HepG2 (cell line): ENCODE data around the gene AARS2. TPM values are rescaled to one million over a fixed set of nuclear protein-coding genes. Genes with fewer than 3 reads are reported as not detected.

Source experiments
- DNMT1 ChIP-seq: sonication (generic); formaldehyde crosslinking; IDR thresholded peaks from 2 replicates; pipeline ENCODE4 v1.5.1; 2020; ENCODE audit warnings: mild to moderate bottlenecking, missing genetic modification reagents
- KLF12 ChIP-seq: sonication (generic); formaldehyde crosslinking; IDR thresholded peaks from 2 replicates; pipeline ENCODE4 v1.4.0; 2020; ENCODE audit warnings: missing genetic modification reagents, borderline replicate concordance
- KMT2A ChIP-seq: sonication (generic); formaldehyde crosslinking; IDR thresholded peaks from 2 replicates; pipeline ENCODE4 v1.4.0; 2020; ENCODE audit warnings: missing genetic modification reagents
- NAIF1 ChIP-seq: sonication (generic); formaldehyde crosslinking; IDR thresholded peaks from 2 replicates; pipeline ENCODE4 v1.5.0; 2020; ENCODE audit warnings: mild to moderate bottlenecking, missing genetic modification reagents, borderline replicate concordance
- PHF5A ChIP-seq: IDR thresholded peaks from one replicate; pipeline ENCODE4 v1.6.1; 2018; ENCODE audit warnings: low read depth, missing genetic modification reagents; ENCODE audit not compliant: unreplicated experiment
- PITX1 ChIP-seq: sonication (generic); formaldehyde crosslinking; IDR thresholded peaks from 2 replicates; pipeline ENCODE4 v1.5.1; 2020; ENCODE audit warnings: mild to moderate bottlenecking, missing genetic modification reagents
- RBM22 ChIP-seq: fragments of 200-400 bp; formaldehyde crosslinking; optimal IDR thresholded peaks from 2 replicates; pipeline ENCODE3; 2017; ENCODE audit warnings: mild to moderate bottlenecking, low read length, moderate library complexity
- RFXAP ChIP-seq: sonication (generic); formaldehyde crosslinking; IDR thresholded peaks from 2 replicates; pipeline ENCODE4 v1.4.0; 2020; ENCODE audit warnings: missing genetic modification reagents, borderline replicate concordance
- SATB2 ChIP-seq: sonication (generic); formaldehyde crosslinking; IDR thresholded peaks from 2 replicates; pipeline ENCODE4 v1.5.0; 2020; ENCODE audit warnings: missing genetic modification reagents
- ZBTB3 ChIP-seq: sonication (generic); formaldehyde crosslinking; IDR thresholded peaks from 2 replicates; pipeline ENCODE4 v1.4.0; 2020; ENCODE audit warnings: low read depth, mild to moderate bottlenecking, moderate library complexity, missing genetic modification reagents, borderline replicate concordance
- ZFP37 ChIP-seq: sonication (generic); formaldehyde crosslinking; IDR thresholded peaks from 2 replicates; pipeline ENCODE4 v1.4.0; 2020; ENCODE audit warnings: missing genetic modification reagents, borderline replicate concordance
- ZMYM3 ChIP-seq: sonication (generic); formaldehyde crosslinking; IDR thresholded peaks from 2 replicates; pipeline ENCODE4 v1.5.1; 2020; ENCODE audit warnings: mild to moderate bottlenecking, missing genetic modification reagents
- ZNF263 ChIP-seq: sonication (generic); formaldehyde crosslinking; IDR thresholded peaks from 2 replicates; pipeline ENCODE4 v1.4.0; 2020; ENCODE audit warnings: missing genetic modification reagents
- ZNF33B ChIP-seq: sonication (generic); formaldehyde crosslinking; IDR thresholded peaks from 2 replicates; pipeline ENCODE4 v1.5.1; 2020; ENCODE audit warnings: mild to moderate bottlenecking, missing genetic modification reagents
- ZNF432 ChIP-seq: sonication (generic); formaldehyde crosslinking; IDR thresholded peaks from 2 replicates; pipeline ENCODE4 v1.5.0; 2020; ENCODE audit warnings: missing genetic modification reagents, mild to moderate bottlenecking, borderline replicate concordance
- ZNF749 ChIP-seq: sonication (generic); formaldehyde crosslinking; IDR thresholded peaks from 2 replicates; pipeline ENCODE4 v1.8.0; 2022; ENCODE audit warnings: mild to moderate bottlenecking, missing genetic modification reagents, moderate library complexity, borderline replicate concordance
- ZSCAN12 ChIP-seq: sonication (generic); formaldehyde crosslinking; IDR thresholded peaks from 2 replicates; pipeline ENCODE4 v1.9.0; 2021; ENCODE audit warnings: mild to moderate bottlenecking, missing genetic modification reagents
- ZSCAN30 ChIP-seq: sonication (generic); formaldehyde crosslinking; IDR thresholded peaks from 2 replicates; pipeline ENCODE4 v1.5.0; 2020; ENCODE audit warnings: mild to moderate bottlenecking, missing genetic modification reagents
- polyA plus RNA-seq, 8 experiments: library from polyadenylated mRNA; depleted of rRNA in 3 of 8; stranded (reverse) in 7 of 8; unstranded in 1 of 8; fragments of >200 nt; fragmentation: Illumina TruSeq in 4 of 8; extraction: Trizol in 4 of 8; gene quantifications; 2 replicates each; pipeline versions ENCODE4 v1.2.1 to v1.2.3, GENCODE V29; 2011 to 2016; ENCODE audit warnings: low read depth in 4 of 8, missing spikeins in 1 of 8, mixed read lengths in 1 of 8; ENCODE audit not compliant: insufficient read depth in 1 of 8
- total RNA-seq, 5 experiments: library from RNA; depleted of rRNA; stranded (reverse); fragments of >200 nt; fragmentation: Illumina TruSeq; extraction: Trizol; gene quantifications; 2 replicates each; pipeline ENCODE4 v1.2.3, GENCODE V29; 2016; ENCODE audit warnings: low read depth in 1 of 5
- TF ChIP-seq, protein P1 (sequence below): sonication (generic); formaldehyde crosslinking; IDR thresholded peaks from 2 replicates; pipeline ENCODE4 v1.4.0; 2020; ENCODE audit warnings: low read depth, missing genetic modification reagents
- TF ChIP-seq, protein P2 (sequence below): sonication (generic); formaldehyde crosslinking; IDR thresholded peaks from one replicate; pipeline ENCODE4 v1.5.1; 2020; ENCODE audit warnings: mild to moderate bottlenecking, missing genetic modification reagents; ENCODE audit errors: not compliant biosample characterization

AARS2 gene
- total and polyA plus RNA-seq, 2 of the 13 experiments (the other 11 are each of a cell fraction or from before 2014, with no cell fraction given): 7.5 to 24.1 TPM

DNA sequence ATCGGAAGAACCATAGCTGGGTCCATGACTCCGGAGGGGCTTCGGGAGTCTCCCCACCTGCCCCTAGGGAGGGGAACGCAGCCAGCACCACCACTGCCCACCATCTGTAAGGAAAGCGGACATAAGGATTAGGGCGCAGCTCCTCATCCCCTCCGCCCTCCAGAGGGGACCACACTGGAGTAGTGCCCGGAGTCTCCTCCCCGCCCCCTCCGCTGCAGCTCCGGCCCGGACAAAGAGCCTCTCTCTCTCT is 56.4 kb downstream of the AARS2 start (continued):
- TF ChIP-seq RFXAP: peak; percentile 79; the same call in 1 of the 2 replicates
- TF ChIP-seq KMT2A: peak; percentile 19; the same call in 1 of the 2 replicates
- TF ChIP-seq PITX1: no peak
- 0 out of 2 replicates have a peak, but pooled peaks have one; percentile 81 for TF ChIP-seq ZFP37 (CRISPR knock-in tag)
- peak; percentile 79 for TF ChIP-seq ZNF263 (CRISPR knock-in tag)
- TF ChIP-seq ZNF432: no peak
- peak; percentile 82 for TF ChIP-seq KLF12 (CRISPR knock-in tag)
- 0 out of 2 replicates have a peak, but pooled peaks have one; percentile 78 for TF ChIP-seq ZNF33B (CRISPR knock-in tag)
- no peak for TF ChIP-seq DNMT1 (CRISPR knock-in tag)
- TF ChIP-seq ZMYM3 (CRISPR knock-in tag): no peak
- TF ChIP-seq ZSCAN12: 0 out of 2 replicates have a peak, but pooled peaks have one; percentile 28
- TF ChIP-seq ZNF749 (CRISPR knock-in tag): no peak
- TF ChIP-seq NAIF1 (CRISPR knock-in tag): no peak
- TF ChIP-seq ZSCAN30 (CRISPR knock-in tag): no peak
- TF ChIP-seq RBM22: no peak
- 0 out of 2 replicates have a peak, but pooled peaks have one; percentile 53 for TF ChIP-seq SATB2 (CRISPR knock-in tag)
- TF ChIP-seq, protein P1, sequence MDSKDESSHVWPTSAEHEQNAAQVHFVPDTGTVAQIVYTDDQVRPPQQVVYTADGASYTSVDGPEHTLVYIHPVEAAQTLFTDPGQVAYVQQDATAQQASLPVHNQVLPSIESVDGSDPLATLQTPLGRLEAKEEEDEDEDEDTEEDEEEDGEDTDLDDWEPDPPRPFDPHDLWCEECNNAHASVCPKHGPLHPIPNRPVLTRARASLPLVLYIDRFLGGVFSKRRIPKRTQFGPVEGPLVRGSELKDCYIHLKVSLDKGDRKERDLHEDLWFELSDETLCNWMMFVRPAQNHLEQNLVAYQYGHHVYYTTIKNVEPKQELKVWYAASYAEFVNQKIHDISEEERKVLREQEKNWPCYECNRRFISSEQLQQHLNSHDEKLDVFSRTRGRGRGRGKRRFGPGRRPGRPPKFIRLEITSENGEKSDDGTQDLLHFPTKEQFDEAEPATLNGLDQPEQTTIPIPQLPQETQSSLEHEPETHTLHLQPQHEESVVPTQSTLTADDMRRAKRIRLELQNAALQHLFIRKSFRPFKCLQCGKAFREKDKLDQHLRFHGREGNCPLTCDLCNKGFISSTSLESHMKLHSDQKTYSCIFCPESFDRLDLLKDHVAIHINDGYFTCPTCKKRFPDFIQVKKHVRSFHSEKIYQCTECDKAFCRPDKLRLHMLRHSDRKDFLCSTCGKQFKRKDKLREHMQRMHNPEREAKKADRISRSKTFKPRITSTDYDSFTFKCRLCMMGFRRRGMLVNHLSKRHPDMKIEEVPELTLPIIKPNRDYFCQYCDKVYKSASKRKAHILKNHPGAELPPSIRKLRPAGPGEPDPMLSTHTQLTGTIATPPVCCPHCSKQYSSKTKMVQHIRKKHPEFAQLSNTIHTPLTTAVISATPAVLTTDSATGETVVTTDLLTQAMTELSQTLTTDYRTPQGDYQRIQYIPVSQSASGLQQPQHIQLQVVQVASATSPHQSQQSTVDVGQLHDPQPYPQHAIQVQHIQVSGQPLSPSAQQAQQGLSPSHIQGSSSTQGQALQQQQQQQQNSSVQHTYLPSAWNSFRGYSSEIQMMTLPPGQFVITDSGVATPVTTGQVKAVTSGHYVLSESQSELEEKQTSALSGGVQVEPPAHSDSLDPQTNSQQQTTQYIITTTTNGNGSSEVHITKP: 0 out of 2 replicates have a peak, but pooled peaks have one; percentile 58
- TF ChIP-seq, protein P2, sequence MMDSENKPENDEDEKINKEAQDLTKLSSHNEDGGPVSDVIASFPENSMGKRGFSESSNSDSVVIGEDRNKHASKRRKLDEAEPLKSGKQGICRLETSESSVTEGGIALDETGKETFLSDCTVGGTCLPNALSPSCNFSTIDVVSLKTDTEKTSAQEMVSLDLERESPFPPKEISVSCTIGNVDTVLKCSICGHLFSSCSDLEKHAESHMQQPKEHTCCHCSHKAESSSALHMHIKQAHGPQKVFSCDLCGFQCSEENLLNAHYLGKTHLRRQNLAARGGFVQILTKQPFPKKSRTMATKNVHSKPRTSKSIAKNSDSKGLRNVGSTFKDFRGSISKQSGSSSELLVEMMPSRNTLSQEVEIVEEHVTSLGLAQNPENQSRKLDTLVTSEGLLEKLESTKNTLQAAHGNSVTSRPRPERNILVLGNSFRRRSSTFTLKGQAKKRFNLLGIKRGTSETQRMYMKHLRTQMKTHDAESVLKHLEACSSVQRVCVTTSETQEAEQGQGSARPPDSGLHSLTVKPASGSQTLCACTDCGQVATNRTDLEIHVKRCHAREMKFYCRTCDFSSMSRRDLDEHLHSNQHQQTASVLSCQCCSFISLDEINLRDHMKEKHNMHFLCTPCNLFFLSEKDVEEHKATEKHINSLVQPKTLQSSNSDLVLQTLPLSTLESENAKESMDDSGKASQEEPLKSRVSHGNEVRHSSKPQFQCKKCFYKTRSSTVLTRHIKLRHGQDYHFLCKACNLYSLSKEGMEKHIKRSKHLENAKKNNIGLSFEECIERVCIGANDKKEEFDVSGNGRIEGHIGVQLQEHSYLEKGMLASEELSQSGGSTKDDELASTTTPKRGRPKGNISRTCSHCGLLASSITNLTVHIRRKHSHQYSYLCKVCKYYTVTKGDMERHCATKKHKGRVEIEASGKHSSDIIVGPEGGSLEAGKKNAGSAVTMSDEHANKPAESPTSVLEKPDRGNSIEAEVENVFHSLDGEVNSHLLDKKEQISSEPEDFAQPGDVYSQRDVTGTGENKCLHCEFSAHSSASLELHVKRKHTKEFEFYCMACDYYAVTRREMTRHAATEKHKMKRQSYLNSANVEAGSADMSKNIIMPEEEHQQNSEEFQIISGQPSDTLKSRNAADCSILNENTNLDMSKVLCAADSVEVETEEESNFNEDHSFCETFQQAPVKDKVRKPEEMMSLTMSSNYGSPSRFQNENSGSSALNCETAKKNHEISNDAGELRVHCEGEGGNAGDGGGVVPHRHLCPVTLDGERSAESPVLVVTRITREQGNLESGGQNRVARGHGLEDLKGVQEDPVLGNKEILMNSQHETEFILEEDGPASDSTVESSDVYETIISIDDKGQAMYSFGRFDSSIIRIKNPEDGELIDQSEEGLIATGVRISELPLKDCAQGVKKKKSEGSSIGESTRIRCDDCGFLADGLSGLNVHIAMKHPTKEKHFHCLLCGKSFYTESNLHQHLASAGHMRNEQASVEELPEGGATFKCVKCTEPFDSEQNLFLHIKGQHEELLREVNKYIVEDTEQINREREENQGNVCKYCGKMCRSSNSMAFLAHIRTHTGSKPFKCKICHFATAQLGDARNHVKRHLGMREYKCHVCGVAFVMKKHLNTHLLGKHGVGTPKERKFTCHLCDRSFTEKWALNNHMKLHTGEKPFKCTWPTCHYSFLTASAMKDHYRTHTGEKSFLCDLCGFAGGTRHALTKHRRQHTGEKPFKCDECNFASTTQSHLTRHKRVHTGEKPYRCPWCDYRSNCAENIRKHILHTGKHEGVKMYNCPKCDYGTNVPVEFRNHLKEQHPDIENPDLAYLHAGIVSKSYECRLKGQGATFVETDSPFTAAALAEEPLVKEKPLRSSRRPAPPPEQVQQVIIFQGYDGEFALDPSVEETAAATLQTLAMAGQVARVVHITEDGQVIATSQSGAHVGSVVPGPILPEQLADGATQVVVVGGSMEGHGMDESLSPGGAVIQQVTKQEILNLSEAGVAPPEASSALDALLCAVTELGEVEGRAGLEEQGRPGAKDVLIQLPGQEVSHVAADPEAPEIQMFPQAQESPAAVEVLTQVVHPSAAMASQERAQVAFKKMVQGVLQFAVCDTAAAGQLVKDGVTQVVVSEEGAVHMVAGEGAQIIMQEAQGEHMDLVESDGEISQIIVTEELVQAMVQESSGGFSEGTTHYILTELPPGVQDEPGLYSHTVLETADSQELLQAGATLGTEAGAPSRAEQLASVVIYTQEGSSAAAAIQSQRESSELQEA (CRISPR knock-in tag): peak; percentile 78
- TF ChIP-seq PHF5A: no peak
- TF ChIP-seq ZBTB3 (CRISPR knock-in tag): no peak
